Ammon's horn (tissue), 1 donor: ENCODE data around the gene TBK1.

ENCODE experiments used
- DNase-seq: peaks from one replicate; pipeline ENCODE4 v3.0.0-alpha.2; 2016; ENCODE audit warnings: low spot score

TBK1 gene

GRCh38 chr12:64545081-64545382, 93.1 kb downstream of the TBK1 start:
- no peak for DNase-seq

- no peak for DNase-seq
Observed at GRCh38 chr12:64549108-64549507, 97.2 kb downstream of the TBK1 start.

GRCh38 chr12:64550755-64551154, 98.8 kb downstream of the TBK1 start:
- no peak for DNase-seq

GRCh38 chr12:64551676-64552075, 99.8 kb downstream of the TBK1 start:
- DNase-seq: no peak
